ENCODE data around the gene SPECC1. TPM values are rescaled to one million over a fixed set of nuclear protein-coding genes. Genes with fewer than 3 reads are reported as not detected.

Gene SPECC1
- total and polyA plus RNA-seq, 9 of the 15 experiments (the other 6 are each of a cell fraction or from before 2014, with no cell fraction given): 2.4 to 19.6 (median 14.7) TPM

DNA sequence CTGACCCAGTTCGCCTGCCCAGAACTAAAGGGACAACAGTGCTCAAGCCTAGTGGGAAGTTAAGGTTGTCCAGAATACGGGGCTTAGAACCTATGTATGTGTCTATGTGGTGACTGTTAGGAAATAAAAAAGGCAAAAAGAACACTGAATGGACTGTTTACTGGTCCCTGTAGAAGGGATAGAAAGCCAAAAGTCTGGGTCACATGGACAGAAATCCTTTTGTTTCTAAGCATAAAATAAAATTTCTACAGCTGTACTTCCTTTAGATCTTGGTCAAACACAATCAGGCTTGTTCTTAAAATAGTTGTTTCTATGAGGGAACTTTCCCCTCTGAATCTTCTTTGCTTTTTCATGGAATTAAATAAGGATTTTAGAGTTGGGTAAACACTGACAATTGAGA is 245.4 kb downstream of the SPECC1 start:
- H3K4me1 ChIP-seq (replicated peaks in 1 of 2; ENCODE audit: control insufficient read depth in 2 of 2, insufficient read depth in 2 of 2, low read length in 2 of 2): no peaks in the 10 kb centered on the region
- no peak overlapping the region for H3K9ac ChIP-seq (ENCODE audit: insufficient read depth in 1 of 2, low read depth in 2 of 2, low read length in 2 of 2)
- ChIA-PET POLR2A (no interaction called here), CTCF (ENCODE audit: low intra/inter-chr PET ratio) (no interaction called here)
- no peak overlapping the region for H3K4me3 ChIP-seq
- 75% methylated on average over 2 of the region's 2 CpGs for WGBS (ENCODE audit: insufficient coverage, low coverage, missing lambda C conversion rate)
- in situ Hi-C loops (cut with MboI) (no loop called here), intact Hi-C loops (cut with micrococcal nuclease) (no loop called here)
- H2AFZ ChIP-seq (ENCODE audit: low read depth, low read length): no peak overlapping the region
- no peak for TF ChIP-seq ZNF263 (CRISPR knock-in tag; IDR thresholded peaks at IDR 0.05; ENCODE audit: borderline replicate concordance)
- no peak for TF ChIP-seq SOX6 (IDR thresholded peaks at IDR 0.05)
- no peak for TF ChIP-seq JUNB (CRISPR knock-in tag; conservative IDR thresholded peaks at IDR 0.05)
- TF ChIP-seq SRF (CRISPR knock-in tag; IDR thresholded peaks at IDR 0.05): no peak
- no peak for TF ChIP-seq ERF (CRISPR knock-in tag; IDR thresholded peaks at IDR 0.05)
- TF ChIP-seq RNF2 (IDR thresholded peaks at IDR 0.05): no peak
- TF ChIP-seq RUNX1 (IDR thresholded peaks at IDR 0.05; ENCODE audit: low read depth): no peak
- TF ChIP-seq, protein P1, sequence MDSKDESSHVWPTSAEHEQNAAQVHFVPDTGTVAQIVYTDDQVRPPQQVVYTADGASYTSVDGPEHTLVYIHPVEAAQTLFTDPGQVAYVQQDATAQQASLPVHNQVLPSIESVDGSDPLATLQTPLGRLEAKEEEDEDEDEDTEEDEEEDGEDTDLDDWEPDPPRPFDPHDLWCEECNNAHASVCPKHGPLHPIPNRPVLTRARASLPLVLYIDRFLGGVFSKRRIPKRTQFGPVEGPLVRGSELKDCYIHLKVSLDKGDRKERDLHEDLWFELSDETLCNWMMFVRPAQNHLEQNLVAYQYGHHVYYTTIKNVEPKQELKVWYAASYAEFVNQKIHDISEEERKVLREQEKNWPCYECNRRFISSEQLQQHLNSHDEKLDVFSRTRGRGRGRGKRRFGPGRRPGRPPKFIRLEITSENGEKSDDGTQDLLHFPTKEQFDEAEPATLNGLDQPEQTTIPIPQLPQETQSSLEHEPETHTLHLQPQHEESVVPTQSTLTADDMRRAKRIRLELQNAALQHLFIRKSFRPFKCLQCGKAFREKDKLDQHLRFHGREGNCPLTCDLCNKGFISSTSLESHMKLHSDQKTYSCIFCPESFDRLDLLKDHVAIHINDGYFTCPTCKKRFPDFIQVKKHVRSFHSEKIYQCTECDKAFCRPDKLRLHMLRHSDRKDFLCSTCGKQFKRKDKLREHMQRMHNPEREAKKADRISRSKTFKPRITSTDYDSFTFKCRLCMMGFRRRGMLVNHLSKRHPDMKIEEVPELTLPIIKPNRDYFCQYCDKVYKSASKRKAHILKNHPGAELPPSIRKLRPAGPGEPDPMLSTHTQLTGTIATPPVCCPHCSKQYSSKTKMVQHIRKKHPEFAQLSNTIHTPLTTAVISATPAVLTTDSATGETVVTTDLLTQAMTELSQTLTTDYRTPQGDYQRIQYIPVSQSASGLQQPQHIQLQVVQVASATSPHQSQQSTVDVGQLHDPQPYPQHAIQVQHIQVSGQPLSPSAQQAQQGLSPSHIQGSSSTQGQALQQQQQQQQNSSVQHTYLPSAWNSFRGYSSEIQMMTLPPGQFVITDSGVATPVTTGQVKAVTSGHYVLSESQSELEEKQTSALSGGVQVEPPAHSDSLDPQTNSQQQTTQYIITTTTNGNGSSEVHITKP (IDR thresholded peaks at IDR 0.05; ENCODE audit: partially characterized antibody): no peak
- TF ChIP-seq TBL1XR1 (IDR thresholded peaks at IDR 0.05; ENCODE audit: low read length in 2 of 2): no peak
- no peak for TF ChIP-seq BMI1 (IDR thresholded peaks at IDR 0.05; ENCODE audit: low read length)
- TF ChIP-seq NUFIP1 (IDR thresholded peaks at IDR 0.05; ENCODE audit: partially characterized antibody): no peak
- TF ChIP-seq MCM7 (IDR thresholded peaks at IDR 0.05): no peak
- no peak for TF ChIP-seq EWSR1 (IDR thresholded peaks at IDR 0.05; ENCODE audit: borderline replicate concordance, low read depth, partially characterized antibody)
- TF ChIP-seq HCFC1 (IDR thresholded peaks at IDR 0.05; ENCODE audit: low read depth, low read length): no peak
- no peak for TF ChIP-seq MYNN (IDR thresholded peaks at IDR 0.05)
- TF ChIP-seq MYNN (CRISPR knock-in tag; IDR thresholded peaks at IDR 0.05): no peak
- no peak for TF ChIP-seq RBM15 (IDR thresholded peaks at IDR 0.05; ENCODE audit: insufficient read depth, low read length)
- no peak for TF ChIP-seq BRD4 (IDR thresholded peaks at IDR 0.05)
- TF ChIP-seq, protein P2, sequence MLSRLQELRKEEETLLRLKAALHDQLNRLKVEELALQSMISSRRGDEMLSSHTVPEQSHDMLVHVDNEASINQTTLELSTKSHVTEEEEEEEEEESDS (CRISPR knock-in tag; IDR thresholded peaks at IDR 0.05): no peak
- TF ChIP-seq ZNF695 (CRISPR knock-in tag; IDR thresholded peaks at IDR 0.05): no peak
- TF ChIP-seq IFI16 (CRISPR knock-in tag; IDR thresholded peaks at IDR 0.05): no peak
- DNase-seq (ENCODE audit: extremely low read depth in 1 of 4, low spot score in 3 of 4): no peak
- H3K9me1 ChIP-seq (ENCODE audit: control insufficient read depth, insufficient read depth, low read length): no peaks in the 10 kb centered on the region
- no peak overlapping the region for H3K27ac ChIP-seq (ENCODE audit: extremely low read depth, low read depth, low read length)
- no peaks in the 10 kb centered on the region for H3K79me2 ChIP-seq (ENCODE audit: control insufficient read depth, insufficient read depth, low read length)
- no peak for FAIRE-seq
- no peaks in the 10 kb centered on the region for H3K9me3 ChIP-seq (replicated peaks; ENCODE audit: control insufficient read depth, insufficient read depth, low read depth, low read length)
- H3K4me2 ChIP-seq (ENCODE audit: insufficient read depth, low read length): no peak overlapping the region
- H4K20me1 ChIP-seq (replicated peaks; ENCODE audit: control insufficient read depth, insufficient read depth, low read length): no peaks in the 10 kb centered on the region
- no peaks in the 10 kb centered on the region for H3K27me3 ChIP-seq (ENCODE audit: control insufficient read depth in 2 of 2, insufficient read depth in 2 of 2, low read length in 2 of 2)
- no peak for ATAC-seq
- H3K36me3 ChIP-seq (ENCODE audit: control insufficient read depth, insufficient read depth, low read length): peaks cover 3% of the 10 kb centered on the region; the same call in 2 of the 3 replicates
- BruUV-seq (replicated peaks): no TSS peak
